Testis (tissue), 3 donors: ENCODE results near the gene NR6A1. TPM values are rescaled to one million over a fixed set of nuclear protein-coding genes. Genes with fewer than 3 reads are reported as not detected.
A peak's percentile ranks its signal among the peaks of the same experiment; 100 is the strongest.

Experiments used
- DNase-seq: peaks from one replicate; pipeline ENCODE4 v3.0.0-alpha.2; 2019
- H3K27ac ChIP-seq, 2 donors: fragments of 200-600 bp; sonication (generic); one replicate each; pipeline ENCODE4 v1.5.1; 2019
- H3K27me3 ChIP-seq: fragments of 200-600 bp; sonication (generic); one replicate; pipeline ENCODE4 v1.5.1; 2019
- H3K36me3 ChIP-seq: fragments of 200-600 bp; sonication (generic); one replicate; pipeline ENCODE4 v1.5.1; 2017; ENCODE audit warnings: low read depth; ENCODE audit errors: missing control alignments
- H3K4me1 ChIP-seq: fragments of 200-600 bp; sonication (generic); one replicate; pipeline ENCODE4 v1.5.1; 2019
- H3K4me3 ChIP-seq, 2 donors: fragments of 200-600 bp; sonication (generic); one replicate each; pipeline ENCODE4 v1.5.1; 2017 to 2019
- H3K9me3 ChIP-seq: fragments of 200-600 bp; sonication (generic); one replicate; pipeline ENCODE4 v1.5.1; 2017
- CTCF ChIP-seq, 3 experiments: fragments of 450-650 bp in 2 of 3; fragments of 200-600 bp in 1 of 3; sonication (generic) in 1 of 3; IDR thresholded peaks; one replicate each; pipeline ENCODE4 v1.5.1; 2016 to 2019; ENCODE audit warnings: antibody characterized with exemption in 3 of 3, mild to moderate bottlenecking in 2 of 3, moderate library complexity in 1 of 3
- POLR2A ChIP-seq: fragments of 450-650 bp; IDR thresholded peaks from one replicate; pipeline ENCODE4 v1.6.1; 2017; ENCODE audit warnings: antibody characterized with exemption, mild to moderate bottlenecking, moderate library complexity
- WGBS, 2 donors: methylation state at CpG; one replicate each; pipeline ENCODE4 v1.1.5; 2018; 5-methylcytosine and 5-hydroxymethylcytosine counted together
- intact Hi-C: fragments of 100-400 bp; cut with DNase I; formaldehyde crosslinking; loops from one replicate; pipeline ENCODE4 v1.15.1; 2023; ENCODE audit warnings: low total_unique reads
- polyA plus RNA-seq: library from polyadenylated mRNA; stranded (reverse); fragments of 350-450 nt; fragmentation: Illumina TruSeq; extraction: RNeasy Lipid Tissue Mini Kit (QIAGEN cat#74804); gene quantifications from one replicate; pipeline ENCODE4 v1.2.3, GENCODE V29; 2014; ENCODE audit warnings: low read depth, low replicate concordance; ENCODE audit not compliant: insufficient read depth
- total RNA-seq, 2 donors: library from RNA; depleted of rRNA; stranded (reverse); fragments of >200 nt; gene quantifications; one replicate each; pipeline ENCODE4 v1.2.3, GENCODE V29; 2016

NR6A1 gene
- total and polyA plus RNA-seq, 3 donors from 2014 or later, result 54.6 to 100 (median 92.1) TPM

- WGBS, 2 donors, result 30 to 37% methylated on average over 16 to 23 of the region's 23 CpGs
- Histone ChIP-seq H3K36me3 (no peaks in the 10 kb centered on the region), H3K4me3 (no peak overlapping the region), H3K27me3 (no peaks in the 10 kb centered on the region), H3K4me1 (peaks cover 50% of the 10 kb centered on the region), H3K9me3 (no peaks in the 10 kb centered on the region), H3K27ac (no peak overlapping the region)
- no peak for TF ChIP-seq POLR2A
- no peak for TF ChIP-seq CTCF (IDR thresholded peaks at IDR 0.05)
- intact Hi-C loops, result no loop called here
- DNase-seq, result no peak
Measured at GRCh38 chr9:124511891-124512805, 259.0 kb downstream of the NR6A1 start.

GRCh38 chr9:124511426-124511840 is 259.7 kb downstream of the NR6A1 start:
- H3K9me3 ChIP-seq, result no peaks in the 10 kb centered on the region
- no peak overlapping the region for H3K27ac ChIP-seq
- WGBS, 2 donors, result 69% methylated on average over 6 of the region's 6 CpGs
- peaks cover 50% of the 10 kb centered on the region for H3K4me1 ChIP-seq
- DNase-seq, result no peak
- intact Hi-C loops, result no loop called here
- H3K4me3 ChIP-seq, result no peak overlapping the region
- H3K27me3 ChIP-seq, result no peaks in the 10 kb centered on the region
- TF ChIP-seq POLR2A (no peak), CTCF (IDR thresholded peaks at IDR 0.05) (no peak)
- H3K36me3 ChIP-seq, result no peaks in the 10 kb centered on the region

GRCh38 chr9:124510650-124511425 is 260.3 kb downstream of the NR6A1 start:
- intact Hi-C loops, result no loop called here
- no peaks in the 10 kb centered on the region for H3K36me3 ChIP-seq
- no peak overlapping the region for H3K4me3 ChIP-seq
- no peaks in the 10 kb centered on the region for H3K9me3 ChIP-seq
- no peaks in the 10 kb centered on the region for H3K27me3 ChIP-seq
- TF ChIP-seq POLR2A (no peak), CTCF (IDR thresholded peaks at IDR 0.05) (no peak)
- DNase-seq, result no peak
- WGBS, 2 donors, result 81 to 87% methylated on average over 8 to 9 of the region's 9 CpGs
- no peak overlapping the region for H3K27ac ChIP-seq
- peaks cover 52% of the 10 kb centered on the region for H3K4me1 ChIP-seq

DNA sequence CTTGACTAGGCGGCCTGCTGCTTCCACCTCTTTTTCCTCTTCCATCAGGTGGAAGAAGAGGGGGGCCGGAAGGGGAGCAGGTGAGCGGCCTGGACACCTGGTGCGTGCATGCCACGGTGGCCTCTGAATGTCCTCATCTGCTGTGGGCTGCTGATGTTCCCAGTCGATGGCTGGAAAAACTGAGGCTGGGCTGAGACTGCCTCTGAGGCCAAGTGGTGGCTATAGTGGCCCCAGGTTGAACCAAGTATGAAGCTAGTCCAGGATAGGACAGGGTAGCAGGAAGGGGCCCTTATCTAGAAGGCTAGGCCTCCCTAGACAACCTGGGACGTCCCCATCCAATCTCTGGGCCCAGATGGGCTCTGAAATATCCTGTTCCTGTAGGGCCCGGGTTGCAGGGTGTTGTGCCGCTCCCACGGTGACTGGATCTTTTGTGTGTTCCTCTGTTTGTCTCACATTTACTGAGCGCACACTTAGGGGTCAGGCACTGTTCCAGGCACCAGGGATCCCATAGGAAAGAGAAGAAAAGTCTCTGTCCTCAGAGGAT is 263.2 kb downstream of the NR6A1 start:
- Histone ChIP-seq H3K27me3 (no peaks in the 10 kb centered on the region), H3K4me1 (peaks cover 42% of the 10 kb centered on the region), H3K9me3 (no peaks in the 10 kb centered on the region), H3K36me3 (no peaks in the 10 kb centered on the region), H3K4me3 (peak overlapping the region in 1 of 2 donors; percentile 76), H3K27ac (peak overlapping the region; percentile 53 to 78)
- WGBS, 2 donors, result 75 to 92% methylated on average over 4 to 11 of the region's 11 CpGs
- TF ChIP-seq POLR2A (no peak), CTCF (IDR thresholded peaks at IDR 0.05) (no peak)
- DNase-seq, result no peak
- intact Hi-C loops, result no loop called here
